Measurements from ENCODE around the gene GTPBP2. TPM values are rescaled to one million over a fixed set of nuclear protein-coding genes. Genes with fewer than 3 reads are reported as not detected.

GTPBP2 gene
- total and polyA plus RNA-seq, 2 donors (not counting 1 experiment from before 2014, with no cell fraction given), result 80.8 to 103 TPM

DNA sequence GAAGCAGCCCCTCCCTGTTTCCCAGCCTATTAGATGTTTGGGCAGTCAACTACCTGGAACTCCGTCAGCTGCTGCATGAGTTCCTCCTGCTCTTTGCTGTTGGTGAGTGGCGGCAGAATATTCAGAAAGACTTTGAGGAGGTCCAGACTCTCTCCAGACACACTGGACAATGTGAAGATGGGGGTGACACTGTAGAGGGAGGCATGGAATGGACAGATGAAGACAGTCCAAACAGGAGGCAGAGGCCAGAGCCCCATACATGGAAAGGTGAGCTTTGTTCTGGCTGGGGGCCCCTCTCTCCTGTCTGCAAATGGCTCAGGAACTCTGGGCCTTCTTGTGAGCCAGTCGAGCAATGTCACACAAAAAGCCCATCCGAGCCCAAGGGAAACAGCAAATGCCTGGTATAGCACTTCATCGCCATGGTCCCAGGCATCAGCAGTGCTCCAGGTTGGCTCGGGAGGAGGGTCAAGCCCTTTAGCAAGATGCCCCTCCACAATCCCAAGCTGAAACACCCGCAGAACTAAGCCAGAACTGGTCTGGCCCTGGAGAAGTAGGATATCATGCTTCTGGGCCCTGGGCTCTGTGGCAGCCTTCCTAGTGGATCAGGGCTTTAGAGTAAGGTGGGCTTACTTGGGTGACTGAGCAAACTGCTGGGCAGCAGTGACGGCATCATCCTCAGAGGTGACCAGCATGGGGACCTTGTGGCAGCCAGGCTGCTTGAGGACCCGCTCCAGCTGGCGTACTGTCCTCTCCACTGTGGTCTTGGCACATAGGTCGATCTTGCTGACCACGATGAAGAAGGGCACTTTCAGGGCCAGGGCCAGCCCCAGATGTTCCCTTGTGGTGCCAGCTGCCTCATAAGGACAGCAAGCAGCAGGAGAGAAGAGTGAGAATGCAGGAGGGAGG, 4.9 kb downstream of the GTPBP2 start:
- WGBS (ENCODE audit: insufficient coverage), result 97% methylated on average over 10 of the region's 12 CpGs
- Histone ChIP-seq H4K20me1 (ENCODE audit: control insufficient read depth, insufficient read depth, low read length, poor library complexity, severe bottlenecking) (peaks cover 3% of the 10 kb centered on the region), H3K27me3 (replicated peaks in 1 of 4; ENCODE audit: control extremely low read depth in 1 of 4, control insufficient read depth in 3 of 4, insufficient read depth in 4 of 4, low read length in 3 of 4) (no peaks in the 10 kb centered on the region), H3K27ac (ENCODE audit: low read length in 2 of 2) (no peak overlapping the region), H3K4me2 (replicated peaks; ENCODE audit: low read depth, low read length, poor library complexity, severe bottlenecking) (no peak overlapping the region), H2AFZ (ENCODE audit: insufficient read depth, low read depth, low read length, poor library complexity, severe bottlenecking) (no peak overlapping the region), H3K4me3 (ENCODE audit: control extremely low read depth in 1 of 5, extremely low read depth in 1 of 5, insufficient read depth in 1 of 5, low read depth in 2 of 5, low read length in 4 of 5) (no peak overlapping the region), H3K4me1 (ENCODE audit: control insufficient read depth in 2 of 2, insufficient read depth in 2 of 2, low read length in 2 of 2) (peaks cover 18 to 23% of the 10 kb centered on the region in 2 donors), H3K79me2 (ENCODE audit: control insufficient read depth, insufficient read depth, low read length) (peaks cover 25% of the 10 kb centered on the region), H3K36me3 (replicated peaks in 1 of 2; ENCODE audit: control extremely low read depth in 1 of 2, control insufficient read depth in 1 of 2, extremely low read depth in 1 of 2, insufficient read depth in 2 of 2, low read length in 1 of 2) (peaks cover 0 to 65% of the 10 kb centered on the region in 2 experiments), H3K9ac (ENCODE audit: low read length) (no peak overlapping the region), H3K9me3 (ENCODE audit: control extremely low read depth in 1 of 3, control insufficient read depth in 2 of 3, insufficient read depth in 1 of 3, low read length in 2 of 3) (peaks cover 0 to 3% (median 0%) of the 10 kb centered on the region in 3 donors)
- H3K4me3 Mint-ChIP-seq, result no peak overlapping the region
- no peaks in the 10 kb centered on the region for H3K27me3 Mint-ChIP-seq
- H3K27ac Mint-ChIP-seq, result no peak overlapping the region
- DNase-seq (no peak), ATAC-seq (ENCODE audit: low read depth) (no peak)
- TF ChIP-seq EZH2 (IDR thresholded peaks at IDR 0.05; ENCODE audit: borderline replicate concordance, insufficient read depth, low read depth, low read length, poor library complexity, severe bottlenecking), result no peak
- TF ChIP-seq, protein P1, sequence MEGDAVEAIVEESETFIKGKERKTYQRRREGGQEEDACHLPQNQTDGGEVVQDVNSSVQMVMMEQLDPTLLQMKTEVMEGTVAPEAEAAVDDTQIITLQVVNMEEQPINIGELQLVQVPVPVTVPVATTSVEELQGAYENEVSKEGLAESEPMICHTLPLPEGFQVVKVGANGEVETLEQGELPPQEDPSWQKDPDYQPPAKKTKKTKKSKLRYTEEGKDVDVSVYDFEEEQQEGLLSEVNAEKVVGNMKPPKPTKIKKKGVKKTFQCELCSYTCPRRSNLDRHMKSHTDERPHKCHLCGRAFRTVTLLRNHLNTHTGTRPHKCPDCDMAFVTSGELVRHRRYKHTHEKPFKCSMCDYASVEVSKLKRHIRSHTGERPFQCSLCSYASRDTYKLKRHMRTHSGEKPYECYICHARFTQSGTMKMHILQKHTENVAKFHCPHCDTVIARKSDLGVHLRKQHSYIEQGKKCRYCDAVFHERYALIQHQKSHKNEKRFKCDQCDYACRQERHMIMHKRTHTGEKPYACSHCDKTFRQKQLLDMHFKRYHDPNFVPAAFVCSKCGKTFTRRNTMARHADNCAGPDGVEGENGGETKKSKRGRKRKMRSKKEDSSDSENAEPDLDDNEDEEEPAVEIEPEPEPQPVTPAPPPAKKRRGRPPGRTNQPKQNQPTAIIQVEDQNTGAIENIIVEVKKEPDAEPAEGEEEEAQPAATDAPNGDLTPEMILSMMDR (IDR thresholded peaks at IDR 0.05), result no peak
- H3K4me1 Mint-ChIP-seq, result peaks cover 25% of the 10 kb centered on the region
- intact Hi-C loops (cut with micrococcal nuclease), result loop anchor here (10.0 kb wide), 1 partner anchor 399 kb away; the partner anchor contains the start of gene DNPH1
- CTCF ChIA-PET, result interaction anchor here (1.2 kb wide), 1 partner anchor 16 kb away, joined by 4 read pairs; no protein-coding TSS in a partner anchor
- no peaks in the 10 kb centered on the region for H3K9me3 Mint-ChIP-seq (ENCODE audit: insufficient read depth)
- POLR2A ChIA-PET, result no interaction called here

DNA sequence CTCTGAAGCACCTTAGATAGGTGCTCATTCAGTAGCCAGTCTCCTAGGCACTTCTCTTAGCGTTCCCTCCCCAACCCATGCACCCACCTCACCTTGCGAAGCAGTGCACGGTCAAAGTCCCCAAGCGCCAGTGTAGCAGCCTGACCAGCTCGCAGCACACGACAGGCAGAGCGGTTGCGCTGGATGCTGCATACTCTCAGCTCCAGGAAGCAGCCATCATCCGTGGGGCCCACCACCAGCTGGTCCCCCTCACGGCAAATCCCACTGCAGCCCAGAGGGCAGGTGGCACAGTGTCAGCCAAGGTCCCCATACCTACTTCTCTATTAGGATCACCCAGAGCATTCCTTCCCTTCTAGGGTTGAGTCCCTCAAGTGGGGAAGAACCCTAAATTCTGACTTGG, 6.5 kb downstream of the GTPBP2 start:
- CTCF ChIA-PET, result interaction anchor here (0.6 kb wide), 1 partner anchor 259 kb away, joined by 3 read pairs; no protein-coding TSS in a partner anchor
- Histone ChIP-seq H3K4me1 (ENCODE audit: control insufficient read depth in 2 of 2, insufficient read depth in 2 of 2, low read length in 2 of 2) (peaks cover 12 to 13% of the 10 kb centered on the region in 2 donors), H4K20me1 (ENCODE audit: control insufficient read depth, insufficient read depth, low read length, poor library complexity, severe bottlenecking) (peaks cover 3% of the 10 kb centered on the region), H3K4me2 (replicated peaks; ENCODE audit: low read depth, low read length, poor library complexity, severe bottlenecking) (no peak overlapping the region), H3K9me3 (ENCODE audit: control extremely low read depth in 1 of 3, control insufficient read depth in 2 of 3, insufficient read depth in 1 of 3, low read length in 2 of 3) (no peaks in the 10 kb centered on the region), H3K36me3 (replicated peaks in 1 of 2; ENCODE audit: control extremely low read depth in 1 of 2, control insufficient read depth in 1 of 2, extremely low read depth in 1 of 2, insufficient read depth in 2 of 2, low read length in 1 of 2) (peaks cover 0 to 65% of the 10 kb centered on the region in 2 experiments), H3K9ac (ENCODE audit: low read length) (no peak overlapping the region), H3K4me3 (ENCODE audit: control extremely low read depth in 1 of 5, extremely low read depth in 1 of 5, insufficient read depth in 1 of 5, low read depth in 2 of 5, low read length in 4 of 5) (no peak overlapping the region), H2AFZ (ENCODE audit: insufficient read depth, low read depth, low read length, poor library complexity, severe bottlenecking) (no peak overlapping the region), H3K27me3 (replicated peaks in 1 of 4; ENCODE audit: control extremely low read depth in 1 of 4, control insufficient read depth in 3 of 4, insufficient read depth in 4 of 4, low read length in 3 of 4) (no peaks in the 10 kb centered on the region), H3K27ac (ENCODE audit: low read length in 2 of 2) (no peak overlapping the region), H3K79me2 (ENCODE audit: control insufficient read depth, insufficient read depth, low read length) (peaks cover 12% of the 10 kb centered on the region)
- DNase-seq, result no peak
- TF ChIP-seq, protein P1 (IDR thresholded peaks at IDR 0.05), result no peak
- no peak for TF ChIP-seq EZH2 (IDR thresholded peaks at IDR 0.05; ENCODE audit: borderline replicate concordance, insufficient read depth, low read depth, low read length, poor library complexity, severe bottlenecking)
- POLR2A ChIA-PET, result no interaction called here
- Mint-ChIP-seq H3K27me3 (no peaks in the 10 kb centered on the region), H3K4me3 (no peak overlapping the region), H3K27ac (no peak overlapping the region), H3K9me3 (ENCODE audit: insufficient read depth) (no peaks in the 10 kb centered on the region), H3K4me1 (peaks cover 14% of the 10 kb centered on the region)
- ATAC-seq (ENCODE audit: low read depth), result no peak
- 97% methylated on average over 10 of the region's 10 CpGs for WGBS (ENCODE audit: insufficient coverage)
- intact Hi-C loops (cut with micrococcal nuclease), result loop anchor here (10.0 kb wide), 1 partner anchor 398 kb away; the partner anchor contains the start of gene DNPH1
